Astrocyte (in vitro differentiated cells and primary cell): ENCODE data around the gene NETO2. TPM values are rescaled to one million over a fixed set of nuclear protein-coding genes. Genes with fewer than 3 reads are reported as not detected.

ENCODE experiments used
- DNase-seq: peaks from one replicate; pipeline ENCODE4 v3.0.0-alpha.2; 2010; ENCODE audit warnings: low read depth
- FAIRE-seq: peaks from 2 replicates; lab custom pipeline; 2011; peaks lifted over from hg19 to GRCh38; lab: Jason Lieb, UNC
- H2AFZ ChIP-seq: 2 replicates; pipeline ENCODE4 v1.6.0; 2012; ENCODE audit warnings: low read depth, low read length, inconsistent platforms
- H3K27ac ChIP-seq: 2 replicates; pipeline ENCODE4 v1.5.1; 2011; ENCODE audit warnings: low read depth, low read length, inconsistent platforms
- H3K27me3 ChIP-seq: 2 replicates; pipeline ENCODE4 v1.6.0; 2011; ENCODE audit warnings: low read length, inconsistent platforms; ENCODE audit not compliant: insufficient read depth
- H3K36me3 ChIP-seq: 2 replicates; pipeline ENCODE4 v1.5.1; 2011; ENCODE audit warnings: low read length, inconsistent platforms; ENCODE audit not compliant: insufficient read depth
- H3K4me1 ChIP-seq: 2 replicates; pipeline ENCODE4 v1.5.1; 2011; ENCODE audit warnings: low read length, inconsistent platforms; ENCODE audit not compliant: insufficient read depth
- H3K4me2 ChIP-seq: 2 replicates; pipeline ENCODE4 v1.6.0; 2012; ENCODE audit warnings: low read length, inconsistent platforms
- H3K4me3 ChIP-seq: 2 replicates; pipeline ENCODE4 v1.5.1; 2011; ENCODE audit warnings: low read depth, mild to moderate bottlenecking, low read length, inconsistent platforms; ENCODE audit not compliant: insufficient read depth
- H3K79me2 ChIP-seq: 2 replicates; pipeline ENCODE4 v1.6.0; 2012; ENCODE audit warnings: mild to moderate bottlenecking, low read length, inconsistent platforms; ENCODE audit not compliant: insufficient read depth
- H3K9ac ChIP-seq: 2 replicates; pipeline ENCODE4 v1.6.0; 2012; ENCODE audit warnings: mild to moderate bottlenecking, low read length, inconsistent platforms
- H3K9me3 ChIP-seq: 2 replicates; pipeline ENCODE4 v1.5.1; 2012; ENCODE audit warnings: low read depth, mild to moderate bottlenecking, low read length, inconsistent platforms; ENCODE audit not compliant: insufficient read depth
- H4K20me1 ChIP-seq: 2 replicates; pipeline ENCODE4 v1.6.0; 2012; ENCODE audit warnings: low read length, inconsistent platforms; ENCODE audit not compliant: insufficient read depth
- H3K27ac Mint-ChIP-seq: one replicate; pipeline ENCODE4 v1.8.0; 2021; ENCODE audit warnings: mild to moderate bottlenecking, mixed read lengths; ENCODE audit not compliant: unreplicated experiment
- H3K27me3 Mint-ChIP-seq: one replicate; pipeline ENCODE4 v1.8.0; 2021; ENCODE audit warnings: low read depth, mixed read lengths; ENCODE audit not compliant: unreplicated experiment
- H3K36me3 Mint-ChIP-seq: one replicate; pipeline ENCODE4 v1.8.0; 2021; ENCODE audit warnings: low read depth, mixed read lengths; ENCODE audit not compliant: unreplicated experiment
- H3K4me1 Mint-ChIP-seq: one replicate; pipeline ENCODE4 v1.8.0; 2021; ENCODE audit warnings: low read depth, mixed read lengths; ENCODE audit not compliant: unreplicated experiment
- H3K4me3 Mint-ChIP-seq: one replicate; pipeline ENCODE4 v1.8.0; 2021; ENCODE audit warnings: mild to moderate bottlenecking, moderate library complexity, mixed read lengths; ENCODE audit not compliant: unreplicated experiment
- H3K9me3 Mint-ChIP-seq: one replicate; pipeline ENCODE4 v1.8.0; 2021; ENCODE audit warnings: mild to moderate bottlenecking, mixed read lengths; ENCODE audit not compliant: unreplicated experiment
- CTCF ChIP-seq: IDR thresholded peaks from 2 replicates; pipeline ENCODE4 v1.5.1; 2011; ENCODE audit warnings: low read depth, mild to moderate bottlenecking, inconsistent platforms, low read length, moderate library complexity; ENCODE audit not compliant: insufficient read depth
- EZH2 ChIP-seq: IDR thresholded peaks from 2 replicates; pipeline ENCODE4 v1.6.1; 2012; ENCODE audit warnings: mild to moderate bottlenecking, low read length, inconsistent platforms; ENCODE audit not compliant: insufficient read depth
- total RNA-seq: library from RNA; stranded (reverse); gene quantifications from 2 replicates; pipeline ENCODE4 v1.2.1, GENCODE V29; 2021

Gene NETO2
- total RNA-seq, 1 donor from 2014 or later, result 17.1 TPM

GRCh38 chr16:47129755-47130435 is 13.8 kb downstream of the NETO2 start:
- DNase-seq, result no peak
- no peak overlapping the region for H2AFZ ChIP-seq
- H3K27ac Mint-ChIP-seq, result no peak overlapping the region

GRCh38 chr16:47127541-47127940 is 16.2 kb downstream of the NETO2 start:
- TF ChIP-seq EZH2 (no peak), CTCF (no peak)
- Histone ChIP-seq H3K4me3 (no peak overlapping the region), H3K9ac (no peak overlapping the region), H2AFZ (no peak overlapping the region), H4K20me1 (peaks cover 3% of the 10 kb centered on the region), H3K4me1 (no peaks in the 10 kb centered on the region), H3K9me3 (no peaks in the 10 kb centered on the region), H3K36me3 (no peaks in the 10 kb centered on the region), H3K27ac (no peak overlapping the region), H3K79me2 (peaks cover 57% of the 10 kb centered on the region), H3K4me2 (no peak overlapping the region), H3K27me3 (no peaks in the 10 kb centered on the region)
- Mint-ChIP-seq H3K27ac (no peak overlapping the region), H3K27me3 (no peaks in the 10 kb centered on the region), H3K4me3 (no peak overlapping the region), H3K4me1 (no peaks in the 10 kb centered on the region), H3K9me3 (no peaks in the 10 kb centered on the region), H3K36me3 (no peaks in the 10 kb centered on the region)
- no peak for DNase-seq
- no peak for FAIRE-seq

More at GRCh38 chr16:47129755-47130435, 13.8 kb downstream of the NETO2 start:
- Histone ChIP-seq H3K9me3 (no peaks in the 10 kb centered on the region), H3K27ac (no peak overlapping the region), H3K9ac (no peak overlapping the region), H3K36me3 (no peaks in the 10 kb centered on the region), H3K4me3 (no peak overlapping the region), H3K4me2 (no peak overlapping the region), H3K27me3 (no peaks in the 10 kb centered on the region), H3K79me2 (peaks cover 78% of the 10 kb centered on the region), H4K20me1 (peaks cover 17% of the 10 kb centered on the region), H3K4me1 (no peaks in the 10 kb centered on the region)
- H3K9me3 Mint-ChIP-seq, result no peaks in the 10 kb centered on the region
- no peaks in the 10 kb centered on the region for H3K27me3 Mint-ChIP-seq
- TF ChIP-seq CTCF (no peak), EZH2 (no peak)
- no peak overlapping the region for H3K4me3 Mint-ChIP-seq
- FAIRE-seq, result no peak
- no peaks in the 10 kb centered on the region for H3K36me3 Mint-ChIP-seq
- no peaks in the 10 kb centered on the region for H3K4me1 Mint-ChIP-seq

- H3K4me1 Mint-ChIP-seq, result no peaks in the 10 kb centered on the region
- Histone ChIP-seq H3K27me3 (no peaks in the 10 kb centered on the region), H3K4me3 (no peak overlapping the region), H2AFZ (no peak overlapping the region), H3K9me3 (no peaks in the 10 kb centered on the region), H3K36me3 (peaks cover 4% of the 10 kb centered on the region), H3K27ac (no peak overlapping the region), H3K4me2 (no peak overlapping the region), H4K20me1 (no peaks in the 10 kb centered on the region), H3K9ac (no peak overlapping the region), H3K4me1 (no peaks in the 10 kb centered on the region), H3K79me2 (peaks cover 39% of the 10 kb centered on the region)
- H3K9me3 Mint-ChIP-seq, result no peaks in the 10 kb centered on the region
- TF ChIP-seq EZH2, result no peak
- TF ChIP-seq CTCF, result no peak
- FAIRE-seq, result no peak
- no peak overlapping the region for H3K4me3 Mint-ChIP-seq
- H3K27me3 Mint-ChIP-seq, result no peaks in the 10 kb centered on the region
- DNase-seq, result no peak
- H3K27ac Mint-ChIP-seq, result no peak overlapping the region
- H3K36me3 Mint-ChIP-seq, result no peaks in the 10 kb centered on the region
Measured at GRCh38 chr16:47125757-47126156, 18.0 kb downstream of the NETO2 start.
